ENCODE results near the gene ZBED3. TPM values are rescaled to one million over a fixed set of nuclear protein-coding genes. Genes with fewer than 3 reads are reported as not detected.
A peak's percentile ranks its signal among the peaks of the same experiment; 100 is the strongest.

ZBED3 gene
- total RNA-seq, 1 donor from 2014 or later: 14.7 TPM

GRCh38 chr5:77076961-77077828, 9.9 kb downstream of the ZBED3 start:
- peak; percentile 63 for DNase-seq (ENCODE audit: low spot score)

DNA sequence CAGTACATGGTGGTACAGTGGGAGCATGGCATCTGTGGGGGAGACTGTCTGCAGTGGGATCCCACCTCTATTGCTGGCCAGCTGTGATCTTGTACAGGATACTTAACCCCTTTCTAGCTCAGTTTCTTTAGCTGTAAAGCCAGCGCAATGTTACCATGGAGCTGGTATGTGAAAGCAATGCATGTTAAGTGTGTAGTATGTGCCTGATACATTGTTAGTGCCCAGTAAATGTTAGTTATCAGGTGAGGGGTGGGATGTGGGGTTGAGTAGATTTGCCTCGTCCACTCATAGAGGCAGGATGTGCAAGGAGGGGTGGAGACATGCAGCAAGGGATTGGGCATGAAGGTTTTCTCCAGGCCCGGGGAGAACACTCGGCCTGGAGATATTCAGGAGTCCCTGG, 12.3 kb downstream of the ZBED3 start:
- no peak for DNase-seq (ENCODE audit: low spot score)

GRCh38 chr5:77073667-77074066, 13.4 kb downstream of the ZBED3 start:
- DNase-seq (ENCODE audit: low spot score): no peak

GRCh38 chr5:77066823-77067442, 20.2 kb downstream of the ZBED3 start:
- no peak for DNase-seq (ENCODE audit: low spot score)

DNA sequence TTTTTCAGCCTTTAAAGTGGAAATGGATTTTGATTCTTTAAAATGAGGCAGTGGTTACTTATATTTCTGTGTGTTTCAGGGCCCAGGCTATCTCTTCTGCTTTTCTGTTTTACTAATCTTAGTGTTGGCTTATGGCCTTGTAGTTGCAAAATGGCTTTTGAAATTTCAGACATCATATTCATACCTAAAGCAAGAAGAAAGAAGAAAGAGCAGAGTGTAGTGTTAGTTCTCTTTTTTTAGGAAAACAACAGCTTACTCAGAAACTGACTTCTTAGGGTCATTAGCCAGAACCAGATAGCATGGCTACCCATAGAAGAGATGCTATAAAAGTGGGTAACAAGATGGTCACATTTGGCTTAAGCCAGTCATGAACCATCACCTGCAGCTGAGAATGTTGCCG, 20.9 kb downstream of the ZBED3 start:
- no peak for DNase-seq (ENCODE audit: low spot score)

DNA sequence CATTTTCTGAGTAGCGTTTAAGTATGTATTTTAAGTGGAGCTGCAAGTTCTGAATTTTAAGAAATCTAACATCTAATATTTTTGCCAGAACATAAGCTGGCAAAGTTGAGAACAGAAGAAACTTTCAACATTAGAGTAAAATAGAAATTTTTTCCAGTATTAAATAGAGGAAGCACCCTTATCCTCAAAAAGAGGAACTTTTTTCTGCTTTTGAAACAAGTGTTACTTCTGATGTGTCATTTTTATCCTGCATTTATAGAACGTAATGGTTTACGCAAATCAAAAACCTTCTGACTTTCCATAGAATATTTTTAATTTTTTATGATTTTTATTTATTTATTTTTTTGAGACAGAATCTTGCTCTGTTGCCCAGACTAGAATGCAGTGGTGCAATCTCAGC, 21.8 kb downstream of the ZBED3 start:
- no peak for DNase-seq (ENCODE audit: low spot score)

GRCh38 chr5:77064040-77064439, 23.0 kb downstream of the ZBED3 start:
- no peak for DNase-seq (ENCODE audit: low spot score)

GRCh38 chr5:77046416-77047073, 40.5 kb downstream of the ZBED3 start:
- no peak for DNase-seq (ENCODE audit: low spot score)

GRCh38 chr5:77035950-77036349, 51.1 kb downstream of the ZBED3 start:
- no peak for DNase-seq (ENCODE audit: low spot score)

GRCh38 chr5:77033338-77033737, 53.7 kb downstream of the ZBED3 start:
- DNase-seq (ENCODE audit: low spot score): no peak

- DNase-seq (ENCODE audit: low spot score): no peak
These were observed 54.5 kb downstream of the ZBED3 start for GRCh38 chr5:77032635-77033034.

DNA sequence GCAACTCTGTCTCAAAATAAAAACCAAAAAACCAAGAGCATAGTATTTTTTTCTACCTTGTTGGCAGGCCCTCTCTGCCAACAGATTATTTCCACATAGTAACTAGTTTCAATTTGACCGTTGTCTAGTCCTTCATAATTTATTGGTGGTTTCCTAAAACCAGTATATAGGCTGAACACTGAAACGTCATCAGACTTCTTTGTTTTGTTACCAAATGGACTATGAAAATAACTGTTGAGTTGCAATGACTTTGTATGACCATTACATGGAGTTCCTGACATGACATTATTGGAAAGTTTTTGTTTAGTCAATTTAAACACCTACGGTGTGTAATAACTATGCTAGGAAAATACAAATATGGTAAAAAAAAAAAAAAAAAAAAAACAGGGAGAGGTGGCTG, 55.2 kb downstream of the ZBED3 start:
- no peak for DNase-seq (ENCODE audit: low spot score)

- peak; percentile 95 for DNase-seq (ENCODE audit: low spot score)
These were observed 56.7 kb downstream of the ZBED3 start, which contains the start of gene AGGF1 for GRCh38 chr5:77030097-77031071. Gene AGGF1, plus strand, starts transcription at chr5:77030404. Its CDS starts 363 bp downstream, at chr5:77030767.

GRCh38 chr5:77029376-77029885, 57.7 kb downstream of the ZBED3 start:
- no peak for DNase-seq (ENCODE audit: low spot score)

DNA sequence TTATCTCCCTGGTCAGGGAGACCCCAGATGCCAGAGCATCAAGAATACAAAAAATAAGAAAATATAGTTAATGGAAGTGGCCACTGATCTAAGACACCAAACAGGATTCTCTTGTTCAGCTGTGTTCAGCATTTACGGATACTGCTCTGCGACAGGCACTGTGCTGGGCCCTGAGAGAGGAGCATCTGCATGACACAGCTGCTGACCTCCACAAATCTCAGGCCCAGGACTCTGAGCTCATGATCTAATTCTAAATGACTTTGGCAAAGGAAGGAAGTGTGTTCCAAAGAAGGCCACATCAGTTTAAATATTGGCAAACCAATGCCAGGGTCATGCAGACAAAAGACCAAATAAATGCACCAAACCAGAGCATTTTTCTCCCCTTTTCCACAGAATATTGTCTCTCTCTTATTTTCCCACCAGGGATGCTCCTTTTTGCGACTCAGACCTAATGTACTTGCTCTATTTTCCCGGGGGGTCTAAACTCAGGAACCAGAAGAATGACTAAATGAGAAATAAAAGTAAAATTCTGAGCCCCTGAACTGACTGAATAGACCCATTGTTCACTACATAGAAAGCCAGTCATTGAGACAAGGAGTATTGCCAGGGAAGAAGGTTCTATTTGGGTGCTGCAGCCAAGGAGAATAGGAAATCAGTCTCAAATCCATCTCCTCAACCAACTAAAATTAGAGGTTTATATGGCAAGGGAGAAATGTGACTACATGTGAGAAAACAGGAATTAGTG, 58.3 kb downstream of the ZBED3 start:
- DNase-seq (ENCODE audit: low spot score): no peak

GRCh38 chr5:77024490-77024889, 62.6 kb downstream of the ZBED3 start:
- DNase-seq (ENCODE audit: low spot score): no peak

DNA sequence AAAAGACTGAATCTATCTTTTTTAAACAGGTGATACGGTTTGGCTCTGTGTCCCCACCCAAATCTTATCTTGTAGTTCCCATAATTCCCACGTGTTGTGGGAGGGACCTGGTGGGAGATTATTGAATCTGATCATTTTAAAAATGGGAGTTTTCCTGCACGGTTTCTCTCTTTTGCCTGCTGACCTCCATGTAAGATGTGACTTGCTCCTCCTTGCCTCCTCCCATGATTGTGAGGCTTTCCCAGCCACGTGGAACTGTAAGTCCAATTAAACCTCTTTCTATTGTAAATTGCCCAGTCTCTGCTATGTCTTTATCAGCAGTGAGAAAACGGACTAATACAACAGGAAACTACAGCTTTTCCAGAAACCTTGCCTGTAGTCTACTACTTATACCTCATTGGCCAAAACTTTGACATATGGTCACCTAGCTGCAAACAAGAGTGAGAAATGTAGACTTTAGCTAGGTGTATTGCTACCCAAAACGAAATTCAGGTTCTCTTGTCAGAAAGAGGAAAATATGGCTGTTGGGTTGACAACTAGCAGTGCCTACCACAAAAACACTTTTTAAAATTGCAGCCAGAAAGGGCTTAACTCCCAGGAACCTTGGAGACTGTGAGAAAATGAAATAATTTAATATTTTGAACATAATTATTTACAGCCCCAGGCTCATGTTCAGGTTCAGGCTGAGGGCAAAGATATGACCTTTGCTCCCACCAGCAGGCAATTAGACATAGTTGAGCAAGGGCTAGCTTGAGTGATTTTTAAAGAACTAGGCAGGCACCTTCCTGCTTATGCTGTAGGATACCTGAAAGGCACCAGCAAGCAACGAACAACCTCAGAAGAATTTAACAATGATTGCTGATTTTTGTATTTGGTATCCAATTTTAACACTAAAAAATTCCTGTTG, 64.3 kb downstream of the ZBED3 start:
- no peak for DNase-seq (ENCODE audit: low spot score)

Data from ureter (tissue), 1 donor.